Keratinocyte (primary cell): ENCODE data around the gene HIVEP2. TPM values are rescaled to one million over a fixed set of nuclear protein-coding genes. Genes with fewer than 3 reads are reported as not detected.
A peak's percentile ranks its signal among the peaks of the same experiment; 100 is the strongest.

Source experiments
- DNase-seq: peaks from one replicate; pipeline ENCODE4 v3.0.0-alpha.2; 2011; ENCODE audit warnings: low read depth, missing footprints, low spot score
- FAIRE-seq: peaks from 2 replicates; lab custom pipeline; 2011; peaks lifted over from hg19 to GRCh38; lab: Jason Lieb, UNC
- H2AFZ ChIP-seq: 2 replicates; pipeline ENCODE4 v1.6.0; 2012; ENCODE audit warnings: low read length, control low read depth, inconsistent platforms; ENCODE audit not compliant: control insufficient read depth
- H3K27ac ChIP-seq: 2 replicates; pipeline ENCODE4 v1.5.1; 2011; ENCODE audit warnings: low read length; ENCODE audit not compliant: control insufficient read depth, insufficient read depth
- H3K27me3 ChIP-seq: 3 replicates; pipeline ENCODE4 v1.6.0; 2011; ENCODE audit warnings: low read length; ENCODE audit not compliant: control insufficient read depth, insufficient read depth; ENCODE audit errors: extremely low read depth
- H3K36me3 ChIP-seq, 2 experiments: 2 replicates in 1 of 2; 3 replicates in 1 of 2; pipeline ENCODE4 v1.5.1; 2011; ENCODE audit warnings: low read length in 2 of 2, mild to moderate bottlenecking in 1 of 2; ENCODE audit not compliant: control insufficient read depth in 2 of 2, insufficient read depth in 2 of 2; ENCODE audit errors: extremely low read depth in 1 of 2
- H3K4me1 ChIP-seq: 3 replicates; pipeline ENCODE4 v1.5.1; 2011; ENCODE audit warnings: low read length; ENCODE audit not compliant: control insufficient read depth, insufficient read depth; ENCODE audit errors: extremely low read depth
- H3K4me2 ChIP-seq: 3 replicates; pipeline ENCODE4 v1.6.0; 2011; ENCODE audit warnings: low read depth, low read length; ENCODE audit not compliant: control insufficient read depth, insufficient read depth; ENCODE audit errors: extremely low read depth
- H3K4me3 ChIP-seq, 3 experiments: fragments of 200-600 bp in 1 of 3; sonication (generic) in 1 of 3; 2 replicates in 2 of 3; 3 replicates in 1 of 3; pipeline ENCODE4 v1.5.1; 2011 to 2016; ENCODE audit warnings: low read length in 3 of 3, mild to moderate bottlenecking in 3 of 3, control low read depth in 2 of 3, inconsistent platforms in 1 of 3, low read depth in 1 of 3, mixed read lengths in 1 of 3, mixed run types in 1 of 3, moderate library complexity in 1 of 3; ENCODE audit not compliant: control insufficient read depth in 2 of 3, insufficient read depth in 2 of 3; ENCODE audit errors: extremely low read depth in 1 of 3
- H3K79me2 ChIP-seq: 2 replicates; pipeline ENCODE4 v1.6.0; 2012; ENCODE audit warnings: low read length; ENCODE audit not compliant: control insufficient read depth, insufficient read depth
- H3K9ac ChIP-seq: 3 replicates; pipeline ENCODE4 v1.6.0; 2011; ENCODE audit warnings: low read length; ENCODE audit not compliant: control insufficient read depth, insufficient read depth; ENCODE audit errors: extremely low read depth
- H3K9me1 ChIP-seq: 3 replicates; pipeline ENCODE4 v1.6.0; 2011; ENCODE audit warnings: low read length; ENCODE audit not compliant: control insufficient read depth, insufficient read depth; ENCODE audit errors: extremely low read depth
- H3K9me3 ChIP-seq: 2 replicates; pipeline ENCODE4 v1.5.1; 2012; ENCODE audit warnings: low read depth, low read length; ENCODE audit not compliant: control insufficient read depth
- H4K20me1 ChIP-seq: 3 replicates; pipeline ENCODE4 v1.6.0; 2011; ENCODE audit warnings: low read length; ENCODE audit not compliant: control insufficient read depth, insufficient read depth; ENCODE audit errors: extremely low read depth
- EZH2 ChIP-seq: IDR thresholded peaks from one replicate; pipeline ENCODE4 v1.6.1; 2012; ENCODE audit warnings: inconsistent platforms, mild to moderate bottlenecking, low read length, moderate library complexity
- dilution Hi-C: fragments of 300-500 bp; cut with MboI; formaldehyde crosslinking; loops from one replicate; pipeline ENCODE4 v1.7.0; 2020; ENCODE audit warnings: low sequenced_read_pairs; ENCODE audit not compliant: extremely low pct_ligation_motif_present
- polyA plus RNA-seq, 5 experiments: library from polyadenylated mRNA; depleted of rRNA in 3 of 5; stranded (reverse) in 3 of 5; stranded (forward) in 1 of 5; unstranded in 1 of 5; fragments of >200 nt; gene quantifications; 1 replicate in 1 of 5; 2 replicates in 3 of 5; 3 replicates in 1 of 5; pipeline versions ENCODE4 v1.2.1 to v1.2.3, GENCODE V29; 2011 to 2012; ENCODE audit warnings: missing spikeins in 2 of 5, low read depth in 1 of 5, low replicate concordance in 1 of 5
- TF ChIP-seq, protein P1 (sequence below), 3 experiments: IDR thresholded peaks in 1 of 3; conservative IDR thresholded peaks in 1 of 3; optimal IDR thresholded peaks in 1 of 3; 2 replicates in 2 of 3; 3 replicates in 1 of 3; pipeline versions ENCODE3 to v1.5.1; 2011; ENCODE audit warnings: low read length in 3 of 3, mild to moderate bottlenecking in 3 of 3, moderate library complexity in 2 of 3, control low read depth in 1 of 3, inconsistent platforms in 1 of 3; ENCODE audit not compliant: insufficient read depth in 2 of 3; ENCODE audit errors: extremely low read depth in 1 of 3

The HIVEP2 gene
- polyA plus RNA-seq, 1 donor (not counting 4 experiments of a cell fraction or from before 2014, with no cell fraction given) = 8.9 TPM

DNA sequence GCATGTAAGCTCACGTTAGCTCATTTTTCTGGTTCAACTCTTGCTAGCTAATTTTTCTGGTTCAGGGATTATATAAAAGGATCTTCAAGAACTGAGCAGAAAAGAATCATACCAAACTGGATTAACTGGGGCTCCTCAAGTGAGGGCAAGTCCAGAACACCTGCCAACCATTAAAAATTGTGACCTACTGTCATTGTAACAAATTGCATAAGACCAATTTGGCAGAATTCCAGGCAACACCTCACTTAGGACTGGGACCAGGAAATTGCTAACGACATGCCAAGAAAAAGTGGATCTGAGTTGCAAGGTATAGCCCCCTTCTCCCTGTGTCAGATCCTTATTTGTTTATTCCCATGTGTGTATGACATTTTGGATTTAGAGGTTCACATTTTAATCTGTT lies 216.6 kb downstream of the HIVEP2 start:
- DNase-seq (no peak), FAIRE-seq (no peak)
- Histone ChIP-seq H3K9me3 (no peaks in the 10 kb centered on the region), H2AFZ (no peak overlapping the region), H3K9me1 (no peaks in the 10 kb centered on the region), H3K27ac (no peak overlapping the region), H3K27me3 (no peaks in the 10 kb centered on the region), H3K4me1 (peaks cover 12% of the 10 kb centered on the region), H3K36me3 (no peaks in the 10 kb centered on the region), H3K9ac (no peak overlapping the region), H3K4me2 (peak overlapping the region; percentile 36), H3K79me2 (no peaks in the 10 kb centered on the region), H4K20me1 (no peaks in the 10 kb centered on the region), H3K4me3 (no peak overlapping the region)
- TF ChIP-seq, protein P1, sequence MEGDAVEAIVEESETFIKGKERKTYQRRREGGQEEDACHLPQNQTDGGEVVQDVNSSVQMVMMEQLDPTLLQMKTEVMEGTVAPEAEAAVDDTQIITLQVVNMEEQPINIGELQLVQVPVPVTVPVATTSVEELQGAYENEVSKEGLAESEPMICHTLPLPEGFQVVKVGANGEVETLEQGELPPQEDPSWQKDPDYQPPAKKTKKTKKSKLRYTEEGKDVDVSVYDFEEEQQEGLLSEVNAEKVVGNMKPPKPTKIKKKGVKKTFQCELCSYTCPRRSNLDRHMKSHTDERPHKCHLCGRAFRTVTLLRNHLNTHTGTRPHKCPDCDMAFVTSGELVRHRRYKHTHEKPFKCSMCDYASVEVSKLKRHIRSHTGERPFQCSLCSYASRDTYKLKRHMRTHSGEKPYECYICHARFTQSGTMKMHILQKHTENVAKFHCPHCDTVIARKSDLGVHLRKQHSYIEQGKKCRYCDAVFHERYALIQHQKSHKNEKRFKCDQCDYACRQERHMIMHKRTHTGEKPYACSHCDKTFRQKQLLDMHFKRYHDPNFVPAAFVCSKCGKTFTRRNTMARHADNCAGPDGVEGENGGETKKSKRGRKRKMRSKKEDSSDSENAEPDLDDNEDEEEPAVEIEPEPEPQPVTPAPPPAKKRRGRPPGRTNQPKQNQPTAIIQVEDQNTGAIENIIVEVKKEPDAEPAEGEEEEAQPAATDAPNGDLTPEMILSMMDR (optimal IDR thresholded peaks at IDR 0.05 in 1 of 3, IDR thresholded peaks at IDR 0.05 in 1 of 3, conservative IDR thresholded peaks at IDR 0.05 in 1 of 3; ENCODE audit: extremely low read depth in 1 of 3, insufficient read depth in 2 of 3, low read length in 3 of 3) = no peak
- TF ChIP-seq EZH2 = no peak
- dilution Hi-C loops = no loop called here

DNA sequence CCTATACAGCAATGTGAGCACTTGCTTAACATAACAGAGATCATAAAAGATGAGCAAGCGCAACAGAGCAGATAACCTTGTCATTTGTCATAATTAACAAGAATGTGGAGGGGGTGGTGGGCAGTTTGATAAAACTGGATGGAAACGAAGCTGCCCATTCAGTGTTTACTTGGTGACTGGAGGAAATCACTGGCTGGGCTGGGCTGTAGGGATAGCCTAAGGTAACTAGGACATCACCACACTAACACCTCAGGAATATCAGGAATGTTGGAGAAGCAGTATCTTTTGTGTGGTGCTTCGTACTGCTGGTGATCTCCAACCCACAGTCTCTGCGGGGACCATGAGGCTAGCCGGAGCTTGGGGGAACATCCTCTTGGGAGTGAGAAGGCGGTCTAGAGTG lies 218.4 kb downstream of the HIVEP2 start:
- Histone ChIP-seq H3K4me3 (no peak overlapping the region), H4K20me1 (no peaks in the 10 kb centered on the region), H3K9me1 (no peaks in the 10 kb centered on the region), H3K4me1 (peaks cover 13% of the 10 kb centered on the region), H3K9ac (no peak overlapping the region), H3K4me2 (no peak overlapping the region), H3K79me2 (no peaks in the 10 kb centered on the region), H3K9me3 (no peaks in the 10 kb centered on the region), H2AFZ (no peak overlapping the region), H3K27me3 (no peaks in the 10 kb centered on the region), H3K27ac (no peak overlapping the region), H3K36me3 (no peaks in the 10 kb centered on the region)
- DNase-seq (no peak), FAIRE-seq (no peak)
- TF ChIP-seq, protein P1 (optimal IDR thresholded peaks at IDR 0.05 in 1 of 3, IDR thresholded peaks at IDR 0.05 in 1 of 3, conservative IDR thresholded peaks at IDR 0.05 in 1 of 3; ENCODE audit: extremely low read depth in 1 of 3, insufficient read depth in 2 of 3, low read length in 3 of 3) = no peak
- TF ChIP-seq EZH2 = no peak
- dilution Hi-C loops = no loop called here
